T-helper 17 cell (primary cell): ENCODE data around the gene TRMT112. TPM values are rescaled to one million over a fixed set of nuclear protein-coding genes. Genes with fewer than 3 reads are reported as not detected.
A peak's percentile ranks its signal among the peaks of the same experiment; 100 is the strongest.

ENCODE experiments used
- ATAC-seq: fragments of 150-1000 bp; cut with Tn5 transposase; 2 replicates; pipeline ENCODE4 v1.10.0; 2021; ENCODE audit warnings: mild to moderate bottlenecking, moderate library complexity
- DNase-seq, 3 donors: peaks; one replicate each; pipeline versions ENCODE4 v3.0.0 to v3.0.0-alpha.2; 2020 to 2021
- H3K9me3 ChIP-seq: one replicate; pipeline ENCODE4 v1.7.0; 2013; ENCODE audit warnings: low read length, mild to moderate bottlenecking; ENCODE audit not compliant: control insufficient read depth, poor library complexity, severe bottlenecking
- H3K27ac Mint-ChIP-seq: one replicate; pipeline ENCODE4 v1.8.0; 2022; ENCODE audit warnings: mild to moderate bottlenecking, moderate library complexity, mixed read lengths
- H3K27me3 Mint-ChIP-seq: one replicate; pipeline ENCODE4 v1.8.0; 2022; ENCODE audit warnings: mixed read lengths
- H3K36me3 Mint-ChIP-seq: one replicate; pipeline ENCODE4 v1.8.0; 2022; ENCODE audit warnings: low read depth, mixed read lengths
- H3K4me1 Mint-ChIP-seq: one replicate; pipeline ENCODE4 v1.8.0; 2022; ENCODE audit warnings: mild to moderate bottlenecking, mixed read lengths
- H3K4me3 Mint-ChIP-seq: one replicate; pipeline ENCODE4 v1.8.0; 2022; ENCODE audit warnings: mild to moderate bottlenecking, moderate library complexity, mixed read lengths
- total RNA-seq, 4 donors: library from RNA in 2 of 4; stranded (reverse) in 2 of 4; gene quantifications; one replicate each; pipeline ENCODE4 v1.2.3 and lab custom pipeline; 2022 to 2026

The TRMT112 gene
- total RNA-seq, 2 donors from 2014 or later = 95.4 to 110 TPM

GRCh38 chr11:64268025-64268892 lies 49.1 kb downstream of the TRMT112 start:
- Mint-ChIP-seq H3K4me1 (peaks cover 19% of the 10 kb centered on the region), H3K36me3 (peaks cover 4% of the 10 kb centered on the region), H3K4me3 (peak overlapping the region; percentile 96), H3K27me3 (no peaks in the 10 kb centered on the region), H3K27ac (peak overlapping the region; percentile 99)
- no peaks in the 10 kb centered on the region for H3K9me3 ChIP-seq
- ATAC-seq (no peak), DNase-seq (no peak)

GRCh38 chr11:64267207-64267945 lies 50.0 kb downstream of the TRMT112 start:
- no peak overlapping the region for H3K4me3 Mint-ChIP-seq
- no peaks in the 10 kb centered on the region for H3K9me3 ChIP-seq
- no peaks in the 10 kb centered on the region for H3K27me3 Mint-ChIP-seq
- peaks cover 4% of the 10 kb centered on the region for H3K36me3 Mint-ChIP-seq
- peaks cover 21% of the 10 kb centered on the region for H3K4me1 Mint-ChIP-seq
- H3K27ac Mint-ChIP-seq = peak overlapping the region; percentile 99
- ATAC-seq (no peak), DNase-seq (no peak)

Other genes with a start within 250 kb of the TRMT112 start
- 1 to 10 TPM; 3.9 to 7.5 TPM for gene MACROD1, start 151.4 kb downstream of the TRMT112 start, total RNA-seq
- 10 to 100 TPM; 66.9 to 69.1 TPM for gene STIP1, start 131.4 kb downstream of the TRMT112 start, total RNA-seq
- 100 to 1,000 TPM; 151 to 182 TPM for gene FERMT3, start 110.8 kb downstream of the TRMT112 start, total RNA-seq
- gene TRPT1, start 91.4 kb downstream of the TRMT112 start, total RNA-seq = 10 to 100 TPM; 16.2 to 16.6 TPM
- gene NUDT22, start 91.3 kb downstream of the TRMT112 start, total RNA-seq = 10 to 100 TPM; 30.8 to 42.8 TPM
- 10 to 100 TPM; 29.0 to 35.0 TPM for gene DNAJC4, start 87.0 kb downstream of the TRMT112 start, total RNA-seq
- 10 to 100 TPM; 44.9 to 48.3 TPM for gene VEGFB, start 83.0 kb downstream of the TRMT112 start, total RNA-seq
- 10 to 100 TPM; 27.4 to 29.1 TPM for gene FKBP2, start 76.5 kb downstream of the TRMT112 start, total RNA-seq
- gene PPP1R14B, start 70.6 kb downstream of the TRMT112 start, total RNA-seq = 10 to 100 TPM; 38.7 to 48.2 TPM
- gene PLCB3, start 66.0 kb downstream of the TRMT112 start, total RNA-seq = 1 to 10 TPM; 5.9 TPM
- 10 to 100 TPM; 46.3 to 47.0 TPM for gene BAD, start 32.9 kb downstream of the TRMT112 start, total RNA-seq
- 10 to 100 TPM; 46.5 to 57.9 TPM for gene GPR137, start 31.7 kb downstream of the TRMT112 start, total RNA-seq
- gene KCNK4, start 26.3 kb downstream of the TRMT112 start, total RNA-seq = under 1 TPM in 1 of 2 donors, not detected in 1; 0.50 TPM
- not detected for gene CATSPERZ, start 17.2 kb downstream of the TRMT112 start, total RNA-seq
- 10 to 100 TPM; 25.7 to 26.6 TPM for gene ESRRA, start 12.0 kb downstream of the TRMT112 start, total RNA-seq
- 10 to 100 TPM; 46.4 to 49.7 TPM for gene PRDX5, start 562 bp upstream of the TRMT112 start, total RNA-seq
- 100 to 1,000 TPM; 111 to 153 TPM for gene CCDC88B, start 22.6 kb upstream of the TRMT112 start, total RNA-seq
- 10 to 100 TPM; 21.5 to 26.1 TPM for gene RPS6KA4, start 41.6 kb upstream of the TRMT112 start, total RNA-seq
- not detected for gene SLC22A11, start 238.4 kb upstream of the TRMT112 start, total RNA-seq